Gastroesophageal sphincter (tissue), 4 donors: Measurements from ENCODE around the gene ATP11B. TPM values are rescaled to one million over a fixed set of nuclear protein-coding genes. Genes with fewer than 3 reads are reported as not detected.

Source experiments
- ATAC-seq: fragments of 150-250 bp; one replicate; pipeline ENCODE4 v1.9.1; 2016; ENCODE audit warnings: mild to moderate bottlenecking, moderate library complexity
- H3K27ac ChIP-seq, 4 donors: fragments of 200-600 bp; sonication (generic) in 3 of 4; 1 replicate in 3 of 4; 2 replicates in 1 of 4; pipeline ENCODE4 v1.5.1; 2016 to 2019
- H3K27me3 ChIP-seq: fragments of 200-600 bp; sonication (generic); one replicate; pipeline ENCODE4 v1.5.1; 2019
- H3K36me3 ChIP-seq, 2 donors: fragments of 200-600 bp; sonication (generic); one replicate each; pipeline ENCODE4 v1.5.1; 2019; ENCODE audit warnings: control low read depth in 1 of 2
- H3K4me1 ChIP-seq, 3 donors: fragments of 200-600 bp; sonication (generic); 1 replicate in 2 of 3; 2 replicates in 1 of 3; pipeline ENCODE4 v1.5.1; 2016 to 2019; ENCODE audit warnings: control low read depth in 2 of 3
- H3K4me3 ChIP-seq, 2 donors: fragments of 200-600 bp; sonication (generic); one replicate each; pipeline ENCODE4 v1.5.1; 2019; ENCODE audit warnings: mild to moderate bottlenecking in 1 of 2, moderate library complexity in 1 of 2
- H3K9me3 ChIP-seq, 3 donors: fragments of 200-600 bp; sonication (generic); one replicate each; pipeline ENCODE4 v1.5.1; 2017 to 2019; ENCODE audit warnings: control low read depth in 2 of 3
- CTCF ChIP-seq, 4 experiments: fragments of 200-600 bp in 2 of 4; fragments of 450-650 bp in 2 of 4; sonication (generic) in 1 of 4; IDR thresholded peaks; one replicate each; pipeline ENCODE4 v1.5.1; 2017 to 2019; ENCODE audit warnings: antibody characterized with exemption in 4 of 4, mild to moderate bottlenecking in 2 of 4, moderate library complexity in 2 of 4
- EP300 ChIP-seq: sonication (generic); formaldehyde crosslinking; IDR thresholded peaks from one replicate; pipeline ENCODE4 v1.6.1; 2017; ENCODE audit warnings: antibody characterized with exemption, mild to moderate bottlenecking
- POLR2A ChIP-seq, 2 donors: fragments of 450-650 bp; IDR thresholded peaks; one replicate each; pipeline ENCODE4 v1.6.1; 2017; ENCODE audit warnings: antibody characterized with exemption in 2 of 2, mild to moderate bottlenecking in 2 of 2, moderate library complexity in 1 of 2
- POLR2AphosphoS5 ChIP-seq: sonication (generic); formaldehyde crosslinking; IDR thresholded peaks from one replicate; pipeline ENCODE4 v1.6.1; 2017; ENCODE audit warnings: antibody characterized with exemption
- WGBS, 2 donors: methylation state at CpG; one replicate each; pipeline ENCODE4 v1.1.5; 2018; ENCODE audit warnings: low coverage in 1 of 2; 5-methylcytosine and 5-hydroxymethylcytosine counted together
- total RNA-seq, 4 donors: library from RNA; depleted of rRNA; stranded (reverse); fragments of >200 nt; gene quantifications; one replicate each; pipeline ENCODE4 v1.1.0, GENCODE V29; 2016

The ATP11B gene
- total RNA-seq, 4 donors from 2014 or later: 53.8 to 70.7 (median 58.6) TPM

- 89 to 100% methylated on average over 3 of the region's 3 CpGs for WGBS, 2 donors
- H3K9me3 ChIP-seq: no peaks in the 10 kb centered on the region
- no peak for ATAC-seq
- H3K4me3 ChIP-seq: no peak overlapping the region
- H3K36me3 ChIP-seq: no peaks in the 10 kb centered on the region
- no peaks in the 10 kb centered on the region for H3K4me1 ChIP-seq
- no peaks in the 10 kb centered on the region for H3K27me3 ChIP-seq
- TF ChIP-seq CTCF (IDR thresholded peaks at IDR 0.05): no peak
- TF ChIP-seq POLR2A (IDR thresholded peaks at IDR 0.05): no peak
- H3K27ac ChIP-seq: no peak overlapping the region
Observed at GRCh38 chr3:182925944-182926337, 132.6 kb downstream of the ATP11B start.

- 38 to 61% methylated on average over 3 of the region's 3 CpGs for WGBS, 2 donors
- Histone ChIP-seq H3K9me3 (peaks cover 0 to 22% (median 0%) of the 10 kb centered on the region in 3 donors), H3K27me3 (no peaks in the 10 kb centered on the region), H3K4me1 (no peaks in the 10 kb centered on the region), H3K36me3 (peaks cover 0 to 6% of the 10 kb centered on the region in 2 donors), H3K27ac (no peak overlapping the region), H3K4me3 (no peak overlapping the region)
- TF ChIP-seq POLR2AphosphoS5 (no peak), POLR2A (IDR thresholded peaks at IDR 0.05) (no peak), EP300 (no peak), CTCF (IDR thresholded peaks at IDR 0.05) (no peak)
- ATAC-seq: no peak
Observed at GRCh38 chr3:182935803-182936202, 142.5 kb downstream of the ATP11B start.

- TF ChIP-seq POLR2AphosphoS5 (no peak), CTCF (IDR thresholded peaks at IDR 0.05) (no peak), EP300 (no peak), POLR2A (IDR thresholded peaks at IDR 0.05) (no peak)
- WGBS, 2 donors: 83 to 86% methylated on average over 2 to 4 of the region's 4 CpGs
- Histone ChIP-seq H3K27ac (no peak overlapping the region), H3K4me3 (no peak overlapping the region), H3K9me3 (peaks cover 0 to 18% (median 0%) of the 10 kb centered on the region in 3 donors), H3K27me3 (no peaks in the 10 kb centered on the region), H3K4me1 (no peaks in the 10 kb centered on the region), H3K36me3 (peaks cover 0 to 6% of the 10 kb centered on the region in 2 donors)
- no peak for ATAC-seq
Observed at GRCh38 chr3:182936239-182936917, 143.1 kb downstream of the ATP11B start.

GRCh38 chr3:182936918-182937285 is 143.6 kb downstream of the ATP11B start:
- Histone ChIP-seq H3K27ac (no peak overlapping the region), H3K4me1 (no peaks in the 10 kb centered on the region), H3K36me3 (peaks cover 0 to 6% of the 10 kb centered on the region in 2 donors), H3K4me3 (no peak overlapping the region), H3K27me3 (no peaks in the 10 kb centered on the region), H3K9me3 (peaks cover 0 to 13% (median 0%) of the 10 kb centered on the region in 3 donors)
- 96 to 100% methylated on average over 1 of the region's 1 CpG for WGBS, 2 donors
- no peak for ATAC-seq
- TF ChIP-seq POLR2A (IDR thresholded peaks at IDR 0.05): no peak

- ATAC-seq: no peak
Observed at GRCh38 chr3:182937293-182938051, 144.2 kb downstream of the ATP11B start.

More at GRCh38 chr3:182937293-182938051, 144.2 kb downstream of the ATP11B start:
- 65 to 67% methylated on average over 3 of the region's 3 CpGs for WGBS, 2 donors
- peaks cover 0 to 7% (median 0%) of the 10 kb centered on the region in 3 donors for H3K9me3 ChIP-seq
- H3K36me3 ChIP-seq: peaks cover 0 to 6% of the 10 kb centered on the region in 2 donors
- TF ChIP-seq EP300 (no peak), POLR2A (IDR thresholded peaks at IDR 0.05) (no peak), CTCF (IDR thresholded peaks at IDR 0.05) (no peak), POLR2AphosphoS5 (no peak)
- H3K27ac ChIP-seq: no peak overlapping the region
- H3K27me3 ChIP-seq: no peaks in the 10 kb centered on the region
- no peak overlapping the region for H3K4me3 ChIP-seq
- no peaks in the 10 kb centered on the region for H3K4me1 ChIP-seq
